Gastrocnemius medialis (tissue), 4 donors: ENCODE data around the gene CXXC5.

Experiments used
- POLR2A ChIP-seq, 2 donors: fragments of 450-650 bp; IDR thresholded peaks; one replicate each; pipeline ENCODE4 v1.6.1; 2017; ENCODE audit warnings: antibody characterized with exemption in 2 of 2, mild to moderate bottlenecking in 2 of 2, moderate library complexity in 2 of 2
- TF ChIP-seq, protein P1 (sequence below), 5 experiments: fragments of 450-650 bp in 3 of 5; fragments of 200-600 bp in 2 of 5; sonication (generic) in 2 of 5; IDR thresholded peaks in 4 of 5; conservative IDR thresholded peaks in 1 of 5; 1 replicate in 4 of 5; 2 replicates in 1 of 5; pipeline ENCODE4 v1.5.1; 2016 to 2019; ENCODE audit warnings: antibody characterized with exemption in 5 of 5, mild to moderate bottlenecking in 3 of 5, moderate library complexity in 3 of 5

GRCh38 chr5:139636975-139637408 lies 11.2 kb upstream of the CXXC5 start:
- TF ChIP-seq, protein P1, sequence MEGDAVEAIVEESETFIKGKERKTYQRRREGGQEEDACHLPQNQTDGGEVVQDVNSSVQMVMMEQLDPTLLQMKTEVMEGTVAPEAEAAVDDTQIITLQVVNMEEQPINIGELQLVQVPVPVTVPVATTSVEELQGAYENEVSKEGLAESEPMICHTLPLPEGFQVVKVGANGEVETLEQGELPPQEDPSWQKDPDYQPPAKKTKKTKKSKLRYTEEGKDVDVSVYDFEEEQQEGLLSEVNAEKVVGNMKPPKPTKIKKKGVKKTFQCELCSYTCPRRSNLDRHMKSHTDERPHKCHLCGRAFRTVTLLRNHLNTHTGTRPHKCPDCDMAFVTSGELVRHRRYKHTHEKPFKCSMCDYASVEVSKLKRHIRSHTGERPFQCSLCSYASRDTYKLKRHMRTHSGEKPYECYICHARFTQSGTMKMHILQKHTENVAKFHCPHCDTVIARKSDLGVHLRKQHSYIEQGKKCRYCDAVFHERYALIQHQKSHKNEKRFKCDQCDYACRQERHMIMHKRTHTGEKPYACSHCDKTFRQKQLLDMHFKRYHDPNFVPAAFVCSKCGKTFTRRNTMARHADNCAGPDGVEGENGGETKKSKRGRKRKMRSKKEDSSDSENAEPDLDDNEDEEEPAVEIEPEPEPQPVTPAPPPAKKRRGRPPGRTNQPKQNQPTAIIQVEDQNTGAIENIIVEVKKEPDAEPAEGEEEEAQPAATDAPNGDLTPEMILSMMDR (IDR thresholded peaks at IDR 0.05 in 4 of 5, conservative IDR thresholded peaks at IDR 0.05 in 1 of 5), result no peak
- no peak for TF ChIP-seq POLR2A (IDR thresholded peaks at IDR 0.05)
